Vagina (tissue), 2 donors: ENCODE data around the gene PDAP1.

Experiments used
- POLR2A ChIP-seq, 2 donors: fragments of 450-650 bp; IDR thresholded peaks; one replicate each; pipeline ENCODE4 v1.6.1; 2017; ENCODE audit warnings: antibody characterized with exemption in 2 of 2, mild to moderate bottlenecking in 2 of 2, moderate library complexity in 2 of 2
- TF ChIP-seq, protein P1 (sequence below), 3 experiments: fragments of 450-650 bp in 2 of 3; fragments of 200-600 bp in 1 of 3; sonication (generic) in 1 of 3; IDR thresholded peaks; one replicate each; pipeline ENCODE4 v1.5.1; 2017 to 2019; ENCODE audit warnings: antibody characterized with exemption in 3 of 3, mild to moderate bottlenecking in 2 of 3, moderate library complexity in 2 of 3

DNA sequence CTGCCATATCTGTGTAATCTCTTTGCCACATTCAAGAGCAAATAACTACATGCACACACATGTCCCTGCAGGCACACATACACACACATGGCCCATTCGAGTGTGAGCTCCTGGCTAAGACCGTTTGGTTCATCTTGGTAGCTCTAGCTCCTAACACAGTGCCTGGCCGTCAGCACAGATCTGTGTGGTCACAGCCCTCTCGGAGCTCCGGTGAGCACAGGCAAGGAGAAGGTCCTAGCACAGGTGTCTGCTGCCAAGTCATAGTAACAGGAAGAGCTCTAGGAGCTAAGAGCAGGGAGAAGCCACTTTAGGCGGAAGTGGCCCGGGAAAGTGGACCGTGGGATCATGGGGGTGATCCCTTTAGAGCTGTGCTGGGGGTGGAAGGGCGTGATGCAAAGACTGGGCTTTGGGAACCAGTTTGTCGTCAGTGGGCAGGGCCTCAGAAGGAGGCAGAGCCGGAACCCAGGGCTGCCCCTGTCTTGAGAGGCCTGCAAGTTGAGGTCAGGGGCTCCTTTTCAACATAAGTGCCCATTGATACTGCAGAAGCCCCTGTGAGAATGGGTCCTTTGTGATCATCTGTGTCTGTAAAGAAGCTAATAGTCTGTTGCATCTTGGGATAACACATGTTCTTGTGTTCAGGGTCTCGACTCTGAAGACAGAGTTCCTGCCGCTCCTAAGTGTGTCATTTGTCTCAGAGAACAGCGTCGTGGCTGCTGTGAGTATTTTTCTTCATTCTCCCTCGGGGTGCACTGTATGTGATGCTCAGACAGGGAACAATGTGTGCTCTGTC, 50.5 kb downstream of the PDAP1 start:
- TF ChIP-seq, protein P1, sequence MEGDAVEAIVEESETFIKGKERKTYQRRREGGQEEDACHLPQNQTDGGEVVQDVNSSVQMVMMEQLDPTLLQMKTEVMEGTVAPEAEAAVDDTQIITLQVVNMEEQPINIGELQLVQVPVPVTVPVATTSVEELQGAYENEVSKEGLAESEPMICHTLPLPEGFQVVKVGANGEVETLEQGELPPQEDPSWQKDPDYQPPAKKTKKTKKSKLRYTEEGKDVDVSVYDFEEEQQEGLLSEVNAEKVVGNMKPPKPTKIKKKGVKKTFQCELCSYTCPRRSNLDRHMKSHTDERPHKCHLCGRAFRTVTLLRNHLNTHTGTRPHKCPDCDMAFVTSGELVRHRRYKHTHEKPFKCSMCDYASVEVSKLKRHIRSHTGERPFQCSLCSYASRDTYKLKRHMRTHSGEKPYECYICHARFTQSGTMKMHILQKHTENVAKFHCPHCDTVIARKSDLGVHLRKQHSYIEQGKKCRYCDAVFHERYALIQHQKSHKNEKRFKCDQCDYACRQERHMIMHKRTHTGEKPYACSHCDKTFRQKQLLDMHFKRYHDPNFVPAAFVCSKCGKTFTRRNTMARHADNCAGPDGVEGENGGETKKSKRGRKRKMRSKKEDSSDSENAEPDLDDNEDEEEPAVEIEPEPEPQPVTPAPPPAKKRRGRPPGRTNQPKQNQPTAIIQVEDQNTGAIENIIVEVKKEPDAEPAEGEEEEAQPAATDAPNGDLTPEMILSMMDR (IDR thresholded peaks at IDR 0.05) = no peak
- TF ChIP-seq POLR2A (IDR thresholded peaks at IDR 0.05) = no peak
